ENCODE measurements around the gene CCNI2.

GRCh38 chr5:132761321-132762240 lies 14.4 kb downstream of the CCNI2 start:
- TF ChIP-seq CTCF (conservative IDR thresholded peaks at IDR 0.05; ENCODE audit: low read length) (no peak), EZH2phosphoT487 (IDR thresholded peaks at IDR 0.05; ENCODE audit: borderline replicate concordance) (no peak)
